NCI-H1092 (cell line): ENCODE data around the gene RANGAP1.
A peak's percentile ranks its signal among the peaks of the same experiment; 100 is the strongest.

Experiments used
- DNase-seq: peaks from one replicate; lab custom pipeline; 2025; lab: John Stamatoyannopoulos, UW

RANGAP1 gene

GRCh38 chr22:41257696-41258095 is 28.3 kb downstream of the RANGAP1 start:
- DNase-seq, result no peak

GRCh38 chr22:41256254-41257253 is 29.4 kb downstream of the RANGAP1 start:
- no peak for DNase-seq

- no peak for DNase-seq
These were observed 31.8 kb downstream of the RANGAP1 start for GRCh38 chr22:41254230-41254629.

GRCh38 chr22:41252365-41252764 is 33.6 kb downstream of the RANGAP1 start:
- DNase-seq, result no peak

- DNase-seq, result no peak
These were observed 35.9 kb downstream of the RANGAP1 start for GRCh38 chr22:41250127-41250526.

GRCh38 chr22:41249442-41249841 is 36.5 kb downstream of the RANGAP1 start:
- DNase-seq, result no peak

- no peak for DNase-seq
These were observed 37.2 kb downstream of the RANGAP1 start for GRCh38 chr22:41248758-41249157.

GRCh38 chr22:41248314-41248713 is 37.7 kb downstream of the RANGAP1 start:
- DNase-seq, result no peak

GRCh38 chr22:41247703-41248102 is 38.3 kb downstream of the RANGAP1 start:
- DNase-seq, result no peak

GRCh38 chr22:41245917-41246499 is 40.0 kb downstream of the RANGAP1 start:
- DNase-seq, result no peak

GRCh38 chr22:41243361-41243760 is 42.6 kb downstream of the RANGAP1 start:
- DNase-seq, result no peak

- no peak for DNase-seq
These were observed 43.4 kb downstream of the RANGAP1 start for GRCh38 chr22:41242396-41243117.

- DNase-seq, result no peak
These were observed 44.8 kb downstream of the RANGAP1 start for GRCh38 chr22:41241133-41241676.

- DNase-seq, result no peak
These were observed 45.4 kb downstream of the RANGAP1 start, which contains the start of gene CHADL for GRCh38 chr22:41240377-41241132. TSS of gene CHADL (minus strand) at chr22:41240931. CDS start at chr22:41240881, 50 bp downstream.

GRCh38 chr22:41239443-41240128 is 46.4 kb downstream of the RANGAP1 start:
- no peak for DNase-seq

- no peak for DNase-seq
These were observed 47.2 kb downstream of the RANGAP1 start for GRCh38 chr22:41238570-41239442.

- peak; percentile 70 for DNase-seq
These were observed 48.0 kb downstream of the RANGAP1 start for GRCh38 chr22:41237707-41238569.

- no peak for DNase-seq
These were observed 48.8 kb downstream of the RANGAP1 start for GRCh38 chr22:41237036-41237706.
